ENCODE results near the gene NBL1. TPM values are rescaled to one million over a fixed set of nuclear protein-coding genes. Genes with fewer than 3 reads are reported as not detected.

The NBL1 gene
- total RNA-seq, 1 experiment from 2014 or later = 100 TPM

DNA sequence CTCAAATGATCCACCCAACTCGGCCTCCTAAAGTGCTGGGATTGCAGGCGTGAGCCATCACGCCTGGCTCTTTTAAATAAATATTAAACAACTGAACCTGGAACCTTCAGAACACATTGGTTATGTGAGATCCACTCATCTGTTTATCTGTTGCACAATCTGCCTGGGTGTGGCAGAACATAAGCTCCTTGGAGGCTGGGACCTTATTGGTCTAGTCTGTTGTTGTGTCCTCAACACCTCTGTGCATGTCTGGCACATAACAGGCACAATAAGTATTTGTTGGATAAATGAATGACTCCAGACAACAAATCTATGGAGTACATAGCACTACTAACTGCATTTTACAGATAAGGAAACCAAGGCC lies 4.1 kb upstream of the NBL1 start:
- H3K36me3 Mint-ChIP-seq (ENCODE audit: insufficient read depth, unreplicated experiment) = peaks cover 15% of the 10 kb centered on the region
- no peaks in the 10 kb centered on the region for H3K9me3 Mint-ChIP-seq (ENCODE audit: low read depth, unreplicated experiment)
- peaks cover 23% of the 10 kb centered on the region for H3K4me1 Mint-ChIP-seq (ENCODE audit: low read depth, unreplicated experiment)
- CTCF ChIA-PET = interaction anchor here (1.0 kb wide), 2 partner anchors 20 to 22 kb away, joined by 3 to 8 read pairs; no protein-coding TSS in a partner anchor
- TF ChIP-seq, protein P1, sequence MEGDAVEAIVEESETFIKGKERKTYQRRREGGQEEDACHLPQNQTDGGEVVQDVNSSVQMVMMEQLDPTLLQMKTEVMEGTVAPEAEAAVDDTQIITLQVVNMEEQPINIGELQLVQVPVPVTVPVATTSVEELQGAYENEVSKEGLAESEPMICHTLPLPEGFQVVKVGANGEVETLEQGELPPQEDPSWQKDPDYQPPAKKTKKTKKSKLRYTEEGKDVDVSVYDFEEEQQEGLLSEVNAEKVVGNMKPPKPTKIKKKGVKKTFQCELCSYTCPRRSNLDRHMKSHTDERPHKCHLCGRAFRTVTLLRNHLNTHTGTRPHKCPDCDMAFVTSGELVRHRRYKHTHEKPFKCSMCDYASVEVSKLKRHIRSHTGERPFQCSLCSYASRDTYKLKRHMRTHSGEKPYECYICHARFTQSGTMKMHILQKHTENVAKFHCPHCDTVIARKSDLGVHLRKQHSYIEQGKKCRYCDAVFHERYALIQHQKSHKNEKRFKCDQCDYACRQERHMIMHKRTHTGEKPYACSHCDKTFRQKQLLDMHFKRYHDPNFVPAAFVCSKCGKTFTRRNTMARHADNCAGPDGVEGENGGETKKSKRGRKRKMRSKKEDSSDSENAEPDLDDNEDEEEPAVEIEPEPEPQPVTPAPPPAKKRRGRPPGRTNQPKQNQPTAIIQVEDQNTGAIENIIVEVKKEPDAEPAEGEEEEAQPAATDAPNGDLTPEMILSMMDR (IDR thresholded peaks at IDR 0.05; ENCODE audit: unreplicated experiment) = no peak
- H3K27ac Mint-ChIP-seq (ENCODE audit: unreplicated experiment) = peak overlapping the region; percentile 42
- H3K27me3 Mint-ChIP-seq (ENCODE audit: unreplicated experiment) = no peaks in the 10 kb centered on the region
- intact Hi-C loops (cut with micrococcal nuclease; ENCODE audit: unreplicated experiment) = no loop called here
- DNase-seq = no peak
- no TSS peak for BruUV-seq (replicated peaks)
- no peak overlapping the region for H3K4me3 Mint-ChIP-seq (ENCODE audit: low read depth, unreplicated experiment)

DNA sequence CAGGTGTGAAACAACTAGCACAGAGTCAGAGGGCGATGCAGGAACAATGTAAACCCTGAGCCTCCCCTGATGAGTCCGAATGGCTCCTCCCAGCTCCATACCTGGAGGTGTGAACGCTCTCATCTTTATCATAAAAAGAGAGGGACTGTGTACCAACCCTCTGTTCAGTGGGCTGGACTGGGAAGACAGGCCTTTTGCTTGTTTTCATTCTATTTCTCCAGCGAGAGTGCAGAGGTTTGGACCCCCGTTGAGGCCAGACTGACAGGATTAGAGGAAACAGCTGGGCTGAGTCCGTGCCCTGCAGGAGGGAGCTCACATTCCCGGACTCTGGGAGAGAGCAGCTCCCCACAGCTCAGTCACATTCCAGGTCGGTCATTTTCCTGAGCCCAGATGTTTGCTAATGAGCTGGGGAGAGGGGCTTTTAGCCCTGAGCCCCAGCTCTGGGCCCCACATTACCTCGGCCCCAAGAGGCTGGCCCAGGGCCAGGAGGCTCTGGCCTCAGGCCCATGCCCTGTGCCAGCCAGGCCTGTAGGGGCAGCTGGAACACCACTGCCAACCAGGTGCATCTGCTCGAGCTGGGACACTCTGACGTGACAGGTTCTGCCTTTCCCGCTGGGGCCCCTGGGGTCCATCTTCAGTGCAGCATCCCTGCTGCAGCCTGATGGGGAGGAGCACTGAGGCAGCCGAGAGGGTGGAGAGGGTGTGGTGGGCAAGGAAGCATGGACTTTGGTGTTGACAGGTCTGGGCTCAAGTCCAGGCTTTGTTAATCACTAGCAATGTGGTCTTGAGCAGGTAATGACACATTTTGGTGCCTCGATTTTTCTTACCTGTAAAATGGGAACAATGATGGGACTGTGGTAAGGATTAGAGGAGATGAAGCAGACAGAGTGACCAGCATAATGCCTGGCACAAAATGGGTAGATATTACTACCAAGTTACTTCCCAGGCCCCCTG lies 3.5 kb upstream of the NBL1 start:
- H3K27me3 Mint-ChIP-seq (ENCODE audit: unreplicated experiment) = no peaks in the 10 kb centered on the region
- no peaks in the 10 kb centered on the region for H3K9me3 Mint-ChIP-seq (ENCODE audit: low read depth, unreplicated experiment)
- H3K36me3 Mint-ChIP-seq (ENCODE audit: insufficient read depth, unreplicated experiment) = peaks cover 21% of the 10 kb centered on the region
- DNase-seq = peak; percentile 55
- peak overlapping the region; percentile 42 for H3K27ac Mint-ChIP-seq (ENCODE audit: unreplicated experiment)
- CTCF ChIA-PET = interaction anchor here (0.8 to 1.0 kb wide), 3 partner anchors 13 to 21 kb away, joined by 3 to 8 read pairs (median 3); no protein-coding TSS in a partner anchor
- intact Hi-C loops (cut with micrococcal nuclease; ENCODE audit: unreplicated experiment) = no loop called here
- BruUV-seq (replicated peaks) = no TSS peak
- peaks cover 23% of the 10 kb centered on the region for H3K4me1 Mint-ChIP-seq (ENCODE audit: low read depth, unreplicated experiment)
- TF ChIP-seq, protein P1 (IDR thresholded peaks at IDR 0.05; ENCODE audit: unreplicated experiment) = no peak
- H3K4me3 Mint-ChIP-seq (ENCODE audit: low read depth, unreplicated experiment) = no peak overlapping the region

DNA sequence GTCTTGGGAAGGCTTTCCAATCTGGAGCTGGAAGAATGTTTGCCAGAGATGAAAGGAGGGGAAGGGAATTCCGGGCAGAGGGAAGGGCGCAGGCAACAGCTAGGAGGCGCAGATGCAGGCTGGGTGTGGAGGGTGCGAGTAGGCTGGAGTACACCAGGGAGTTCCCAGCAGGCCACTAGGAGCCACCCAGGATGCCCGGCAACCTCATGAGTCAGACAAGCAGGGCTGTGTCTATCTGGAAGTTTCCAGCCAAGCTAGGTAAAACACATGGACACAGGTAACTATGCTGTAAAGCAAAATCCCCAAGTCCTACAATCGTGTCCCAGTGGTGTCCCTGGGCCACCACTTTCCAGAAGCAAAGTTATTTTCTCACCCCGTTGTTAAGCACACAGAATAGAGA lies 990 bp upstream of the NBL1 start:
- peak overlapping the region; percentile 27 for H3K27ac Mint-ChIP-seq (ENCODE audit: unreplicated experiment)
- CTCF ChIA-PET = interaction anchor here (0.5 kb wide), 1 partner anchor 297 kb away, joined by 4 read pairs; no protein-coding TSS in a partner anchor
- peak; percentile 58 for DNase-seq
- H3K9me3 Mint-ChIP-seq (ENCODE audit: low read depth, unreplicated experiment) = no peaks in the 10 kb centered on the region
- TF ChIP-seq, protein P1 (IDR thresholded peaks at IDR 0.05; ENCODE audit: unreplicated experiment) = no peak
- BruUV-seq (replicated peaks) = no TSS peak
- H3K4me1 Mint-ChIP-seq (ENCODE audit: low read depth, unreplicated experiment) = peaks cover 48% of the 10 kb centered on the region
- H3K36me3 Mint-ChIP-seq (ENCODE audit: insufficient read depth, unreplicated experiment) = peaks cover 26% of the 10 kb centered on the region
- peak overlapping the region; percentile 82 for H3K4me3 Mint-ChIP-seq (ENCODE audit: low read depth, unreplicated experiment)
- intact Hi-C loops (cut with micrococcal nuclease; ENCODE audit: unreplicated experiment) = no loop called here
- H3K27me3 Mint-ChIP-seq (ENCODE audit: unreplicated experiment) = no peaks in the 10 kb centered on the region

DNA sequence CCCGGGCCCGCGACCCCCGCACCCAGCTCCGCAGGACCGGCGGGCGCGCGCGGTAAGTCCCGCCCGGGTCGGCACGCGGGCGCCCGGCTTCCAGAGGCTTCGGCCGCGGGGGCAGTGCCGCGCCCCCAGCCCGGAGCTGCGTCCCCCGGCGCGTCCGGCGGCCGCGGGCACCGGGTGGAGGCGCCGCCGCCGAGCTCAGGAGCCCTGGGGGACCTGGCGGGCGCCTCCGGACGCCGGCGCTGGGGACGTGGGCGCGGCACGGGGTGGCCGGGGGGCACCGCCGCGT lies 227 bp downstream of the NBL1 start:
- peaks cover 26% of the 10 kb centered on the region for H3K36me3 Mint-ChIP-seq (ENCODE audit: insufficient read depth, unreplicated experiment)
- no peaks in the 10 kb centered on the region for H3K27me3 Mint-ChIP-seq (ENCODE audit: unreplicated experiment)
- TF ChIP-seq, protein P1 (IDR thresholded peaks at IDR 0.05; ENCODE audit: unreplicated experiment) = no peak
- DNase-seq = no peak
- H3K27ac Mint-ChIP-seq (ENCODE audit: unreplicated experiment) = peak overlapping the region; percentile 55
- intact Hi-C loops (cut with micrococcal nuclease; ENCODE audit: unreplicated experiment) = no loop called here
- BruUV-seq (replicated peaks) = no TSS peak
- H3K4me3 Mint-ChIP-seq (ENCODE audit: low read depth, unreplicated experiment) = peak overlapping the region; percentile 82
- H3K9me3 Mint-ChIP-seq (ENCODE audit: low read depth, unreplicated experiment) = no peaks in the 10 kb centered on the region
- H3K4me1 Mint-ChIP-seq (ENCODE audit: low read depth, unreplicated experiment) = peaks cover 49% of the 10 kb centered on the region
- CTCF ChIA-PET = no interaction called here
